ENCODE measurements around the gene SPSB2.

- TF ChIP-seq POLR2A (IDR thresholded peaks at IDR 0.05; ENCODE audit: low read depth, low read length) (no peak), TAF1 (IDR thresholded peaks at IDR 0.05; ENCODE audit: low read depth, low read length) (no peak), POLR2AphosphoS5 (IDR thresholded peaks at IDR 0.05; ENCODE audit: low read depth, low read length) (no peak), SPI1 (IDR thresholded peaks at IDR 0.05; ENCODE audit: low read depth, low read length) (no peak)
Observed at GRCh38 chr12:6916426-6917200, 43.5 kb upstream of the SPSB2 start.
